IPS-18a (cell line): ENCODE results near the gene GAPVD1.

Source experiments
- H3K27ac ChIP-seq: one replicate; pipeline ENCODE4 v1.5.1; 2013; ENCODE audit warnings: low read length
- H3K27me3 ChIP-seq: one replicate; pipeline ENCODE4 v1.6.1; 2013; ENCODE audit warnings: mild to moderate bottlenecking, low read length; ENCODE audit not compliant: control insufficient read depth, insufficient read depth
- H3K36me3 ChIP-seq: one replicate; pipeline ENCODE4 v1.6.1; 2013; ENCODE audit warnings: low read depth, low read length; ENCODE audit not compliant: control insufficient read depth
- H3K4me1 ChIP-seq: one replicate; pipeline ENCODE4 v1.6.1; 2013; ENCODE audit warnings: low read depth, low read length; ENCODE audit not compliant: control insufficient read depth
- H3K4me3 ChIP-seq: one replicate; pipeline ENCODE4 v1.5.1; 2013; ENCODE audit warnings: low read length
- H3K9ac ChIP-seq: one replicate; pipeline ENCODE4 v1.6.1; 2013; ENCODE audit warnings: mild to moderate bottlenecking, low read length, moderate library complexity
- H3K9me3 ChIP-seq: one replicate; pipeline ENCODE4 v1.6.1; 2013; ENCODE audit warnings: low read depth, low read length; ENCODE audit not compliant: control insufficient read depth

GAPVD1 gene

GRCh38 chr9:125356032-125356431, 94.4 kb downstream of the GAPVD1 start:
- no peaks in the 10 kb centered on the region for H3K4me1 ChIP-seq
- H3K27me3 ChIP-seq: no peaks in the 10 kb centered on the region
- H3K9me3 ChIP-seq: no peaks in the 10 kb centered on the region
- H3K27ac ChIP-seq: no peak overlapping the region
- no peak overlapping the region for H3K9ac ChIP-seq
- no peak overlapping the region for H3K4me3 ChIP-seq
- peaks cover 44% of the 10 kb centered on the region for H3K36me3 ChIP-seq

- Histone ChIP-seq H3K9ac (no peak overlapping the region), H3K27ac (no peak overlapping the region), H3K4me3 (no peak overlapping the region), H3K27me3 (no peaks in the 10 kb centered on the region), H3K4me1 (no peaks in the 10 kb centered on the region), H3K9me3 (no peaks in the 10 kb centered on the region), H3K36me3 (peaks cover 37% of the 10 kb centered on the region)
Measured at GRCh38 chr9:125359011-125359410, 97.4 kb downstream of the GAPVD1 start.

- H3K9me3 ChIP-seq: no peaks in the 10 kb centered on the region
- H3K27me3 ChIP-seq: no peaks in the 10 kb centered on the region
- no peak overlapping the region for H3K9ac ChIP-seq
- H3K36me3 ChIP-seq: peaks cover 38% of the 10 kb centered on the region
- no peak overlapping the region for H3K4me3 ChIP-seq
- H3K4me1 ChIP-seq: no peaks in the 10 kb centered on the region
- H3K27ac ChIP-seq: no peak overlapping the region
Measured at GRCh38 chr9:125360601-125361000, 99.0 kb downstream of the GAPVD1 start.

- Histone ChIP-seq H3K27ac (no peak overlapping the region), H3K9me3 (no peaks in the 10 kb centered on the region), H3K9ac (no peak overlapping the region), H3K27me3 (no peaks in the 10 kb centered on the region), H3K4me1 (peaks cover 11% of the 10 kb centered on the region), H3K4me3 (no peak overlapping the region), H3K36me3 (peaks cover 29% of the 10 kb centered on the region)
Measured at GRCh38 chr9:125361837-125362531, 100.4 kb downstream of the GAPVD1 start.

- H3K4me1 ChIP-seq: peaks cover 12% of the 10 kb centered on the region
- H3K4me3 ChIP-seq: no peak overlapping the region
- no peak overlapping the region for H3K27ac ChIP-seq
- no peaks in the 10 kb centered on the region for H3K9me3 ChIP-seq
- H3K9ac ChIP-seq: peak overlapping the region; percentile 19
- no peaks in the 10 kb centered on the region for H3K27me3 ChIP-seq
- H3K36me3 ChIP-seq: peaks cover 13% of the 10 kb centered on the region
Measured at GRCh38 chr9:125366676-125367075, 105.0 kb downstream of the GAPVD1 start.

GRCh38 chr9:125370786-125371185, 109.2 kb downstream of the GAPVD1 start:
- Histone ChIP-seq H3K27me3 (no peaks in the 10 kb centered on the region), H3K9me3 (no peaks in the 10 kb centered on the region), H3K36me3 (no peaks in the 10 kb centered on the region), H3K9ac (no peak overlapping the region), H3K4me1 (peaks cover 12% of the 10 kb centered on the region), H3K4me3 (no peak overlapping the region), H3K27ac (no peak overlapping the region)

GRCh38 chr9:125372441-125373226, 111.0 kb downstream of the GAPVD1 start:
- Histone ChIP-seq H3K27ac (no peak overlapping the region), H3K4me1 (no peaks in the 10 kb centered on the region), H3K9ac (no peak overlapping the region), H3K9me3 (no peaks in the 10 kb centered on the region), H3K4me3 (no peak overlapping the region), H3K36me3 (no peaks in the 10 kb centered on the region), H3K27me3 (no peaks in the 10 kb centered on the region)

GRCh38 chr9:125374443-125375309, 113.0 kb downstream of the GAPVD1 start:
- H3K4me1 ChIP-seq: no peaks in the 10 kb centered on the region
- H3K36me3 ChIP-seq: no peaks in the 10 kb centered on the region
- no peaks in the 10 kb centered on the region for H3K9me3 ChIP-seq
- H3K9ac ChIP-seq: no peak overlapping the region
- no peaks in the 10 kb centered on the region for H3K27me3 ChIP-seq
- no peak overlapping the region for H3K27ac ChIP-seq
- H3K4me3 ChIP-seq: no peak overlapping the region

- Histone ChIP-seq H3K9me3 (no peaks in the 10 kb centered on the region), H3K27ac (no peak overlapping the region), H3K36me3 (no peaks in the 10 kb centered on the region), H3K4me3 (no peak overlapping the region), H3K4me1 (no peaks in the 10 kb centered on the region), H3K27me3 (no peaks in the 10 kb centered on the region), H3K9ac (no peak overlapping the region)
Measured at GRCh38 chr9:125375820-125376219, 114.2 kb downstream of the GAPVD1 start.

GRCh38 chr9:125376261-125377226, 114.9 kb downstream of the GAPVD1 start:
- Histone ChIP-seq H3K4me1 (no peaks in the 10 kb centered on the region), H3K9ac (no peak overlapping the region), H3K4me3 (no peak overlapping the region), H3K27ac (no peak overlapping the region), H3K9me3 (no peaks in the 10 kb centered on the region), H3K27me3 (no peaks in the 10 kb centered on the region), H3K36me3 (no peaks in the 10 kb centered on the region)
